Measurements from ENCODE around the gene RANBP9. TPM values are rescaled to one million over a fixed set of nuclear protein-coding genes. Genes with fewer than 3 reads are reported as not detected.

Gene RANBP9
- total RNA-seq, 1 experiment from 2014 or later: 25.8 TPM

- H3K9ac ChIP-seq (ENCODE audit: low read length): no peak overlapping the region
- H2AFZ ChIP-seq (ENCODE audit: low read length): no peak overlapping the region
- H3K4me3 ChIP-seq (ENCODE audit: low read length): no peak overlapping the region
- TF ChIP-seq EZH2 (IDR thresholded peaks at IDR 0.05; ENCODE audit: low read length, unreplicated experiment) (no peak), EZH2phosphoT487 (IDR thresholded peaks at IDR 0.05; ENCODE audit: borderline replicate concordance, low read length) (no peak), CTCF (conservative IDR thresholded peaks at IDR 0.05; ENCODE audit: low read depth, low read length) (no peak)
- ChIA-PET CTCF (no interaction called here), POLR2A (ENCODE audit: unreplicated experiment) (no interaction called here)
- ATAC-seq (no peak), DNase-seq (no peak)
- intact Hi-C loops (cut with micrococcal nuclease): loop anchor here (10.0 kb wide), 1 partner anchor 53 kb away; no protein-coding TSS in a partner anchor
- no peaks in the 10 kb centered on the region for H3F3A ChIP-seq (ENCODE audit: low read length, unreplicated experiment)
- no peaks in the 10 kb centered on the region for H3K79me2 ChIP-seq (ENCODE audit: low read length)
- H3K27ac ChIP-seq (ENCODE audit: low read length): no peak overlapping the region
- H3K36me3 ChIP-seq (ENCODE audit: low read depth, low read length): peaks cover 19% of the 10 kb centered on the region; the same call in 1 of the 2 replicates
- no peaks in the 10 kb centered on the region for H3K4me1 ChIP-seq (ENCODE audit: insufficient read depth, low read length)
- H3K9me3 ChIP-seq (ENCODE audit: low read length): no peaks in the 10 kb centered on the region
- H3K4me2 ChIP-seq (ENCODE audit: low read length): no peak overlapping the region
- no peaks in the 10 kb centered on the region for H3K9me2 ChIP-seq (replicated peaks; ENCODE audit: low read length)
- no peaks in the 10 kb centered on the region for H4K20me1 ChIP-seq (ENCODE audit: low read length)
- no peaks in the 10 kb centered on the region for H3K27me3 ChIP-seq (ENCODE audit: low read length)
- no TSS peak for BruUV-seq (replicated peaks)
Observed at GRCh38 chr6:13641315-13641714, 70.3 kb downstream of the RANBP9 start.

GRCh38 chr6:13638626-13639025 lies 73.0 kb downstream of the RANBP9 start:
- intact Hi-C loops (cut with micrococcal nuclease): no loop called here
- ChIA-PET POLR2A (ENCODE audit: unreplicated experiment) (no interaction called here), CTCF (no interaction called here)

More at GRCh38 chr6:13638626-13639025, 73.0 kb downstream of the RANBP9 start:
- no peak overlapping the region for H3K4me3 ChIP-seq (ENCODE audit: low read length)
- H3K36me3 ChIP-seq (ENCODE audit: low read depth, low read length): peaks cover 19% of the 10 kb centered on the region; the same call in 1 of the 2 replicates
- no peak overlapping the region for H3K9ac ChIP-seq (ENCODE audit: low read length)
- H3K79me2 ChIP-seq (ENCODE audit: low read length): no peaks in the 10 kb centered on the region
- H3K9me3 ChIP-seq (ENCODE audit: low read length): no peaks in the 10 kb centered on the region
- H3K27me3 ChIP-seq (ENCODE audit: low read length): no peaks in the 10 kb centered on the region
- H3K4me1 ChIP-seq (ENCODE audit: insufficient read depth, low read length): no peaks in the 10 kb centered on the region
- DNase-seq: no peak
- H3F3A ChIP-seq (ENCODE audit: low read length, unreplicated experiment): no peaks in the 10 kb centered on the region
- no peaks in the 10 kb centered on the region for H3K9me2 ChIP-seq (replicated peaks; ENCODE audit: low read length)
- H3K27ac ChIP-seq (ENCODE audit: low read length): no peak overlapping the region
- no peaks in the 10 kb centered on the region for H4K20me1 ChIP-seq (ENCODE audit: low read length)
- BruUV-seq (replicated peaks): no TSS peak
- H2AFZ ChIP-seq (ENCODE audit: low read length): no peak overlapping the region
- TF ChIP-seq CTCF (conservative IDR thresholded peaks at IDR 0.05; ENCODE audit: low read depth, low read length) (no peak), EZH2phosphoT487 (IDR thresholded peaks at IDR 0.05; ENCODE audit: borderline replicate concordance, low read length) (no peak), EZH2 (IDR thresholded peaks at IDR 0.05; ENCODE audit: low read length, unreplicated experiment) (no peak)
- H3K4me2 ChIP-seq (ENCODE audit: low read length): no peak overlapping the region
- ATAC-seq: no peak
